D341Med (cell line): ENCODE data around the gene BROX.

Experiments
- DNase-seq: peaks from one replicate; pipeline ENCODE4 v3.0.0; 2012; ENCODE audit warnings: low spot score

BROX gene

DNA sequence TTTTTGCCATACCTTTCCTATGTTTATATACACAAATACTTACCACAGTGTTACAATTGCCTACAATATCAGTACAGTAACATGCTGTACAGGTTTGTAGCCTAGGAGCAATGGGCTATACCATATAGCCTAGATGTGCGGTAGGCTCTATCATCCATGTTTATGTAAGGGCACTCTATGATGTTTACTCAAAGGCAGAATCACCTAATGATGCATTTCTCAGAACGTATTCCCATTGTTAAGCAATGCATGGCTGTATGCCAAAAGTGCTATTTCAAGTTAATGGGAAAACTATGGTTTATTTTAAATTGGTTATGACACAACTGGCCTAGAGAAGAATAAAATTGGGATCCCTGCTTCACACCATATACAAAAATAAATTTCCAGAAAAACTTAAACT, 65.6 kb downstream of the BROX start:
- no peak for DNase-seq

DNA sequence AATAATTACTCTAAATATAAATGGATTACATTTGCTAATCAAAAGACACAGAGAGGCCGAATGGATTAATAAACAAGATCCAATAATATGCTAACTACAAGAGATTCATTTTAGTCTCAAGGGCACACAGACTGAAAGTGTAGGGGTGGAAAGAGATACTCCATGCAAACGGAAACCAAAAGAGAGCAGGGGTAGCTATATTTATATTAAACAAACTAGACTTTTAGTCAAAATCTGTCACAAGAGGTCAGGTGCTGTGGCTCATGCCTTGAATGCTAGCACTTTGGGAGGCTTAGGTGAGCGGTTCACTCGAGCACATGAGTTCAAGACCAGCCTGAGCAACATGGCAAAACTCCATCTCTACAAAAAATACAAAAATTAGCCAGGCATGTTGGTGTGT, 68.9 kb downstream of the BROX start:
- DNase-seq = no peak

DNA sequence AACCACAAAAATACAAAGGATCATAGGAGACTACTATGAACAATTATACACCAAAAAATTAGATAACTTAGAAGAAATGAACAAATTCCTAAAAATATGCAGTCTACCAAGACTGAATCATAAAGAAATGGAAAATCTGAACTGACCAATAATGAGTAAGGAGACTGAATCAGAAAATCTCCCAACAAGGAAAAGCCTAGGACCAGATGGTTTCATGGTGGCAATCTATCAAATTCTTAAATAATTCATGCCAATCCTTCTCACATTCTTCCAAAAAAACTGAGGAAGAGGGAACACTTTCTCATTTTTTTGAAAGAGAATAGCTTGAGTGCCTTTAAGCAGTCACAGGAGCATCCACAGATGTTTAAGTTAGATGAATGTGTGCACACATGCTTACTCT, 70.7 kb downstream of the BROX start:
- no peak for DNase-seq

DNA sequence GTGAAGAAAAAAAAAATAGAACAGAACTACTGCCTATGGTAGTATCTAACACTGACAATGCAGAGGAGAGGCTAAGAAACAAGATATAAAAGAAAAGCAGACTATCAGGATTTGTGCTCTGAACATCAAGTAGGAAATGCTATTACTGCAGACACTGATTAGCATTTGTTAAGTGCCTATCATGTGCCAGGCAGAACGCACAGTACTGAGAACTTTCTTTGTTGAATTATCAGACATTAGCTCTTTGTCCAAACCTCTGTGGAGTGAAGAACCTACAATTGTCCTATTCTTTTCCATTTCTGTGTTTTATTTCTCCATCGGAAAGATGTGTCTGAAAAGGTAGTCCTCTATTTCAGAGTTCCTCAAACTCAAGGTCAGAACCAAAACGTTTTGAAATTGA, 72.0 kb downstream of the BROX start:
- DNase-seq = no peak
